HG03342 (cell line): ENCODE results near the gene CA10.

Experiments
- ATAC-seq: cut with Tn5 transposase; IDR thresholded peaks from one replicate; pipeline ENCODE4 v1.9.1; 2021; ENCODE audit warnings: mild to moderate bottlenecking, moderate library complexity; ENCODE audit not compliant: unreplicated experiment

CA10 gene

GRCh38 chr17:51699303-51699702 lies 459.2 kb downstream of the CA10 start:
- ATAC-seq: no peak

- no peak for ATAC-seq
Observed at GRCh38 chr17:51692917-51693316, 465.6 kb downstream of the CA10 start.

- ATAC-seq: no peak
Observed at GRCh38 chr17:51687887-51688286, 470.6 kb downstream of the CA10 start.

GRCh38 chr17:51685287-51685909 lies 473.1 kb downstream of the CA10 start:
- ATAC-seq: no peak

- ATAC-seq: no peak
Observed at GRCh38 chr17:51684214-51684613, 474.3 kb downstream of the CA10 start.

GRCh38 chr17:51683291-51683690 lies 475.2 kb downstream of the CA10 start:
- no peak for ATAC-seq

GRCh38 chr17:51682115-51682514 lies 476.4 kb downstream of the CA10 start:
- no peak for ATAC-seq

GRCh38 chr17:51677875-51678274 lies 480.6 kb downstream of the CA10 start:
- ATAC-seq: no peak

GRCh38 chr17:51676691-51677487 lies 481.6 kb downstream of the CA10 start:
- no peak for ATAC-seq

- ATAC-seq: no peak
Observed at GRCh38 chr17:51674579-51675255, 483.8 kb downstream of the CA10 start.

GRCh38 chr17:51673070-51673469 lies 485.4 kb downstream of the CA10 start:
- ATAC-seq: no peak

GRCh38 chr17:51672065-51672464 lies 486.4 kb downstream of the CA10 start:
- ATAC-seq: no peak

- no peak for ATAC-seq
Observed at GRCh38 chr17:51670899-51671298, 487.6 kb downstream of the CA10 start.

- no peak for ATAC-seq
Observed at GRCh38 chr17:51668963-51669246, 489.6 kb downstream of the CA10 start.

- no peak for ATAC-seq
Observed at GRCh38 chr17:51668155-51668962, 490.2 kb downstream of the CA10 start.

- no peak for ATAC-seq
Observed at GRCh38 chr17:51667706-51668083, 490.8 kb downstream of the CA10 start.

GRCh38 chr17:51666971-51667705 lies 491.4 kb downstream of the CA10 start:
- no peak for ATAC-seq

GRCh38 chr17:51662204-51663056 lies 496.1 kb downstream of the CA10 start:
- no peak for ATAC-seq

GRCh38 chr17:51661403-51661802 lies 497.1 kb downstream of the CA10 start:
- no peak for ATAC-seq

- ATAC-seq: no peak
Observed at GRCh38 chr17:51660266-51660665, 498.2 kb downstream of the CA10 start.
